IPS-NIHi11 (cell line): ENCODE data around the gene SEPHS2.
"Not testable (repeated sequence)": the region's sequence is repeated elsewhere in the genome, so short reads cannot be mapped to it uniquely, and the experiment has no call there.

Source experiments
- DNase-seq: peaks from one replicate; pipeline ENCODE4 v3.0.0; 2012; ENCODE audit warnings: mixed read lengths, low spot score

Gene SEPHS2

GRCh38 chr16:30445408-30446202 lies at the start of gene SEPHS2:
Gene SEPHS2, minus strand, starts transcription at chr16:30445874. Its CDS starts 147 bp downstream, at chr16:30445727.
- DNase-seq = peak; percentile 91

DNA sequence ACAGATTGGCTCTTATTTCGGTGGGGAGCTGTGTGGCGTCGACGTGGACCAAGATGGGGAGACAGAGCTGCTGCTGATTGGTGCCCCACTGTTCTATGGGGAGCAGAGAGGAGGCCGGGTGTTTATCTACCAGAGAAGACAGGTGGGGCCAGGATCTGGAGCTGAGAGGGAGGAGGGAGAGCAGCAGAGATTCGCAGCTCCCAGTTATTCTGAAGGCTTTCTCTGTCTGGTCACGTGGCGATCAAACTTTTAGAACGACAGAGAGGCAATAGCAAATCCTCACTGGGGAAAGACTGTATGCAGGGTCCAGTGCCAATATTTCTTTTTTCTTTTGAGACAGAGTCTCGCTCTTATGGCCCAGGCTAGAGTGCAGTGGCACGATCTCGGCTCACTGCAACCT lies 49.0 kb upstream of the SEPHS2 start:
- DNase-seq = no peak

GRCh38 chr16:30493941-30494488 lies 48.3 kb upstream of the SEPHS2 start:
- peak; percentile 11 for DNase-seq

DNA sequence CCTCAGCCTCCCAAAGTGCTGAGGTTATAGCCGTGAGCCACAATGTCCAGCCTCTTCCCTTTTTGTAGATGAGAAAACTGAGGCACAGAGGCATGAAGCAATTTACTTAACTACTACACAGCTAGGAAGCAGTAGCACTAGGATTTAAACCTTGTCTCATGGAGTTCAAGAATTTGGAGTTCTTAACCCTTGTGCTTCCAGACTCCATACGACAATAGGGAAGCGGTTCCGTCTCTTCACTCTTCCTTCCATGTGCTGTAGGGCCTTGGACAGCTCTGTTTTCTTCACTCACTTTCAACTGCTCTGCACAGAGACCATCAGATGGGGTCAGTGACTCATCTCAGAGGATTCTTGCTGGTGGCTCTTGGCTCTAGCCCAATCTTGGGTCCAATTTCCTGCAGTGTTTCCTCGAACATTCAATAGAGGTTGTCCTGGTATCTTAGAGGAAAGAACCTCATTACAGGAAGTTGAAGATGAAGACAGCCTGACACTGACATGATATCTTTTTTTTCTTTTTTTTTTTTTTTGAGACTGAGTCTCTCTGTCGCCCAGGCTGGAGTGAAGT lies 46.2 kb upstream of the SEPHS2 start:
- no peak for DNase-seq

DNA sequence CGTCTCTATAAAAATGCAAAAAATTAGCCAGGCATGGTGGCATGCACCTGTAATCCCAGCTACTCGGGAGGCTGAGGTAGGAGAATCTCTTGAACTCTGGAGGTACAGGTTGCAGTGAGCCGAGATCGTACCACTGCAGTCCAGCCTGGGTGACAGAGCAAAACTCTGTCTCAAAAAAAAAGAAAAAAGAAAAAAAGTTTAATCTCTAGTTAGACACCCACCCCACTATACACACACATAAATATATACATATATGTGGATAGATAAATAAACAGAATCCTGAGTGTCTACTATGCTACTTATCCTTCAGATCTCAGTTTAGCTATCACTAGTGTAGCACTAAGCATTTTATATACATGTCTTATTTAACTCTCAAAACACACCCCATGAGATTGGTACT lies 45.6 kb upstream of the SEPHS2 start:
- DNase-seq = no peak

- DNase-seq = no peak
Observed at GRCh38 chr16:30490210-30490609, 44.5 kb upstream of the SEPHS2 start.

- peak; percentile 52 for DNase-seq
Observed at GRCh38 chr16:30488764-30489605, 43.3 kb upstream of the SEPHS2 start.

DNA sequence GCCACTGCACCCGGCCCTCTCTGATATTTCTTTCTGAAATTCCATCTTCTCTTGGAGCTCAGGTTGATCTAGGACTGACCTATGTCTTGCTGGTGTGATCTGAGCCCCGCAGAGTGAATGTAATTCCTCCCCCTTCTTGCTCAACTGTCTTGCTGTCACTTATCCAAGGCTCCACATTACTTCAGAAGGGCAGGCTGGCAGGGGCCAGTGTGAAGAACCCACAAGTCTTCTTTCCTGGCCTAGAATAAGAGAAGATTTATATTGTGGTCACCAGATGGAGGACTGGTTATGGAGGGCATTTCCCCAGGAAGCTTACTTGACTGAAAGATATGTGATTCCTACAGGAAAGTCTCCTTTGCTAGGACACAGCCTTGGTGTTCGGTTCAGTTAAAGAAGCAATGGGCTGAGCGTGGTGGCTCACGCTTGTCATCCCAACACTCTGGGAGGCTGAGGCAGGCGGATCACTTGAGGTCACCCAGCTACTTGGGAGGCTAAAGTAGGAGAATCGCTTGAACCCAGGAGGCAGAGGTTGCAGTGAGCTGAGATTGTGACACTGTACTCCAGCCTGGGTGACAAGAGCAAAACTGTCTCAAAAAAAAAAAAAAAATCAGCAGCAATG lies 40.3 kb upstream of the SEPHS2 start:
- no peak for DNase-seq

DNA sequence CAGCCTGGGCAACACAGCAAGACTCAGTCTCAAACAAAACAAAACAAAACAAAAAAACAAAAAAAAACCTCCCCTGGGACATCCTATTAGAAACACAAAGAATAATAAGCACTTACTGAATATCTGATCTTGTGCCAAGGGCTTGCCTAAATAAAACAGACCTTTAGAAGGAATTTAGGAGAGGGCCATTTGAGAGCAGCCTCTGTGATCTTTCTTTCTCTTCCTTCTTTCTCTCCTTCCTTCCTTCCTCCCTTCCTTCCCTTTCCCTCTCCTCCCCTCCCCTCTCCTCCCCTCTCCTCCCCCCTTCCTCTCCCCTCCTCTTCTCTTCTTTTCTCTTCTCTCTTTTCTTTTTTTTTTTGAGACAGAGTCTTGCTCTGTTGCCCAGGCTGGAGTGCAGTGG lies 39.2 kb upstream of the SEPHS2 start:
- DNase-seq = no peak

DNA sequence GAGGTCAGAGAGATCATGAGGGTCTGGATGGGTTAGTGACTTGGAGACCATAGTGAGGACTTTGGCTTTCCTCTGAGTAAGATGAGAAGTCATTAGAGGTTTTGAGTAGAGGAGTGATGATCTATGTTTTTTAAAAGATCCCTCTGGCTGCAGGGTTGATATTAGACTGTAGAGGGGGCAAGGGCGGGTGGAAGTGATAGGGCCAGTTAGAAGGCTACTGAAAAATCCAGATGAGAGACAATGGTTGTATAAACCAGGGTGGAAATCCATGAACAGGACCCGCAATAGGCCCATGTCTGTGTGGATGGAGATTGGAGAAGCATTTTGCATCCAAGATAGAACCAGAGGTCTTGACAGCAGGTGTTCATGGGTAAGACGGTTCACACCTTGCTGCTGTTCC lies 36.7 kb upstream of the SEPHS2 start:
- no peak for DNase-seq

DNA sequence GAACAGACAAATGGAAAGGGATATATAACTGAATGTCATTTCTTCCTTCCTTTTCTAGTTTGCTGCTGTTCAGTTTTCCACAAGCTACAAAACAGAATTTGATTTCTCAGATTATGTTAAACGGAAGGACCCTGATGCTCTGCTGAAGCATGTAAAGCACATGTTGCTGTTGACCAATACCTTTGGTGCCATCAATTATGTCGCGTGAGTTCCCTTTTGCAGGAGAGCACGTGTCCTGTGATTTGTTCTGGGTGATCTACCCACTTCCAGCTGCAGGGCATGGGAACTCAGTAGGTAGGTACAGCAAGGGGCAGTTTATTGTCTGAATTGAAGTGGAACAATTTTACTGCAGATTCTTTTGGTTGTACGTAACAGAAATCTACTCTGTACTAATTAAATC lies 35.7 kb upstream of the SEPHS2 start:
- no peak for DNase-seq

- DNase-seq = no peak
Observed at GRCh38 chr16:30478766-30479478, 33.2 kb upstream of the SEPHS2 start.

DNA sequence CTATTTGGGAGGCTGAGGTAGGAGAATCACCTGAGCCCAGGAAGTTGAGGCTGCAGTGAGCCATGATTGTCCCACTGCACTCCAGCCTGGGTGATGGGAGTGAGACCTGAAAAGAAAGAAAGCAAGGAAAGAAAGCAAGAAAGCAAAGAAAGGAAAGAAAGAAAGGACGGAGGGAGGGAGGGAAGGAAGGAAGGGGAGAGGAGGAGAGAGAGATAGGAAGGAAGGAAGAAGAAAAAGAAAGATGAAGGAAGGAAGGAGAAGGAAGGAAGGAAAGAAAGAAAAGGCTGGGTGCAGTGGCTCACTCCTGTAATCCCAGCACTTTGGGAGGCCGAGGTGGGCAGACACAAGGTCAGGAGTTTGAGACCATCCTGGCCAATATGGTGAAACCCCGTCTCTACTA lies 32.1 kb upstream of the SEPHS2 start:
- not testable (repeated sequence) for DNase-seq

GRCh38 chr16:30476991-30477390 lies 31.3 kb upstream of the SEPHS2 start:
- DNase-seq = no peak

- no peak for DNase-seq
Observed at GRCh38 chr16:30474684-30475083, 29.0 kb upstream of the SEPHS2 start.

- DNase-seq = no peak
Observed at GRCh38 chr16:30474074-30474452, 28.4 kb upstream of the SEPHS2 start.

- no peak for DNase-seq
Observed at GRCh38 chr16:30473231-30474073, 27.8 kb upstream of the SEPHS2 start.

DNA sequence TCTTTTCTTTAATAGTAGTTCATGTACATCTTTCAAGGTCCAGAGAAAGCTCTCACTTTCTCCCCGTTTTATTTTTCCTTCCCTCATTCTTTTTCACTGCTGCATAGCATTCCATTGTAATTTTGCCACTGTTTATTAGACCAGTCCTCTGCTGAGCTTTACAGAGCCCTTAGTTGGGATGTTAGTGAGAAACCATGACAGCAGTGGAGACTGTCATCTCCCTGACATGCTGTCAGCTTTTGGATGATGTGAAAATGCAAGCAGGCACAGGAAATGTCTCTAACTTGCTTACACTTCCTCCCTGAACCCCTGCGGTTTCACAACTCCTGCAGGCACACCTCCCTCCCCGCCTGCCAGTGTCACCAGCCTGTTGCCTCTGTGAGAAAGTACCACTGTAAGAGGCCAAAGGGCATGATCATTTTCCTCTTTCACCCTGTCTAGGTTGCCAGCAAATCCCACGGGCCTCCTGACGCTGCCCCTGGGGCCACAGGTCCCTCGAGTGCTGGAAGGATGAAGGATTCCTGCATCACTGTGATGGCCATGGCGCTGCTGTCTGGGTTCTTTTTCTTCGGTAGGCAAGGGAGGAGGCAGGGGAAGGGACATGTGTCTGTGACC lies 26.8 kb upstream of the SEPHS2 start, which contains the start of gene ITGAL:
TSS of gene ITGAL (plus strand) at position 415 of the 615 bp plus-strand sequence. CDS start at position 511, 96 bp downstream.
- no peak for DNase-seq

GRCh38 chr16:30470632-30470995 lies 24.9 kb upstream of the SEPHS2 start:
- DNase-seq = no peak

DNA sequence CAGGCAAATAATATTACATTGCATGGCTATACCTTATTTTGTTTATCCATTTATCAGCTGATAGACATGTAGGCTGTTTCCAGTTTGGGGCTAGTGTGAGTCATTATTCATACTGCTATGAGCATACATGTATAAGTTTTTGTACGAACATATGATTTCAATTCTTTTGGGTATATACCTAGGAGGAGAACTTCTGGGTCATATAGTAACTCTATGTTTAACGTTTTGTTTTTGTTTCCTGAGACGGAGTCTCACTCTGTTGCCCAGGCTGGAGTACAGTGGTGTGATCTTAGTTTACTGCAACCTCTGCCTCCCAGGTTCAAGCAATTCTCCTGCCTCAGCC lies 24.5 kb upstream of the SEPHS2 start:
- DNase-seq = no peak
